Peyer's patch (tissue), 4 donors: Measurements from ENCODE around the gene C1QTNF6.

Experiments
- CTCF ChIP-seq, 6 experiments: fragments of 450-650 bp in 4 of 6; fragments of 200-600 bp in 2 of 6; sonication (generic) in 1 of 6; IDR thresholded peaks; one replicate each; pipeline ENCODE4 v1.5.1; 2017 to 2019; ENCODE audit warnings: antibody characterized with exemption in 6 of 6, mild to moderate bottlenecking in 3 of 6, moderate library complexity in 1 of 6
- POLR2A ChIP-seq, 2 donors: fragments of 450-650 bp; IDR thresholded peaks; one replicate each; pipeline ENCODE4 v1.5.1; 2017; ENCODE audit warnings: antibody characterized with exemption in 2 of 2, mild to moderate bottlenecking in 2 of 2, moderate library complexity in 2 of 2

DNA sequence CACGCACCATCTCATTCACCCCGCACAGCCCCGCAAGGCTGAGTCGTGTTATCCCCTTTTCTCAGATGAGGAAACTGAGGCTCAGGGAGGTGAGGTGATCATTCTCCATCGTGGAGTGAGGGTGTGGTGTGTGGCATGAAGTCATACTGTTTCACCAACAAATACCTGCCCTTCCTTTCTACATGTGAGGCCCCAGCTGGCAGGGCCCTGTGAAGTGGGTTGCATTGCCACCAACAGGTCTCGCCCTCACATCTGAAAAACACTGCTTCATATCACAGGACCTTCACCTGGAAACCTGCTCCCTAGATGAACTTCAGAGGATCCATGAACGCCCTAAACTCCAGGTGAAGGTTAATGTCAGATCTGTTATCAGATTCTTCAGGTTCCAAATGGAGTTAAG lies 19.9 kb upstream of the C1QTNF6 start:
- TF ChIP-seq CTCF (IDR thresholded peaks at IDR 0.05) (no peak), POLR2A (IDR thresholded peaks at IDR 0.05) (no peak)
